Retinal pigment epithelial cell (primary cell): ENCODE results near the gene MLLT3.

Source experiments
- DNase-seq: peaks from one replicate; pipeline ENCODE4 v3.0.0-alpha.2; 2010; ENCODE audit warnings: low read depth
- H3K4me3 ChIP-seq: 2 replicates; pipeline ENCODE4 v1.5.1; 2011; ENCODE audit warnings: mild to moderate bottlenecking, low read length, control low read depth, moderate library complexity
- TF ChIP-seq, protein P1 (sequence below): conservative IDR thresholded peaks from 2 replicates; pipeline ENCODE4 v1.5.1; 2011; ENCODE audit warnings: low read depth, low read length, control low read depth, inconsistent platforms

The MLLT3 gene

DNA sequence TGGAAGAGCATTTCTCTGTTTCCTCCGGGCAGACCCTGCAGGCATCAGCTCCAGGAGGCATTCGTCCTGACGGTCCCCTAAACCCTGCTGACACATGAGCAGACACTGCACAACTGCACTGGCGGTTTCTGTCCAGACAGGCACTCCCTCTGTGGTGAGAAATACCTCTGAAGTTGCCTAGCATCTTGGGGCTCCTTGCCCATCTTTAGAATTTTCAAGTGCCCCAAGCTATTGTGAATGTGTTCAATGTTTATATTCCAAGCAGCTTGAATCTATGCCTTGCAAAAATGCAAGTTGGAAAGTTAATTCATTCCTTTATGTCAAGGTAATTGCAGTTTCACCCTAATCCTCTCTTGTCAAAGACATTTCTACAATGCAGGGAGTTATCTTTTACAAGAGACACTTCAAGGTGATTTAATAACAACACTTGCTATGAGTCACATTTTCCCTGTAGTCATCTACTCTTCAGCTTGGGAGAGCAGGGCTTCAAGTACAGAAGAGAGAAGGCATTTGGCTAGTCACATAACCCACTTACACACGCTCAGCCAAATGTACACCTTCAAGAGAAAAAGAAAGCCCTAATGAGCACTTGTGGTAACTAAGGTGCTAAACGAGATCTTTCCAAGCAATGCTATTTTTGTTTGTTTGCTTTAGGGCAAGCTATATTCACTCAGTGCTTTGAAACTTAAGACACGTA lies 302.5 kb downstream of the MLLT3 start:
- peak; percentile 23 for DNase-seq
- no peak overlapping the region for H3K4me3 ChIP-seq
- TF ChIP-seq, protein P1, sequence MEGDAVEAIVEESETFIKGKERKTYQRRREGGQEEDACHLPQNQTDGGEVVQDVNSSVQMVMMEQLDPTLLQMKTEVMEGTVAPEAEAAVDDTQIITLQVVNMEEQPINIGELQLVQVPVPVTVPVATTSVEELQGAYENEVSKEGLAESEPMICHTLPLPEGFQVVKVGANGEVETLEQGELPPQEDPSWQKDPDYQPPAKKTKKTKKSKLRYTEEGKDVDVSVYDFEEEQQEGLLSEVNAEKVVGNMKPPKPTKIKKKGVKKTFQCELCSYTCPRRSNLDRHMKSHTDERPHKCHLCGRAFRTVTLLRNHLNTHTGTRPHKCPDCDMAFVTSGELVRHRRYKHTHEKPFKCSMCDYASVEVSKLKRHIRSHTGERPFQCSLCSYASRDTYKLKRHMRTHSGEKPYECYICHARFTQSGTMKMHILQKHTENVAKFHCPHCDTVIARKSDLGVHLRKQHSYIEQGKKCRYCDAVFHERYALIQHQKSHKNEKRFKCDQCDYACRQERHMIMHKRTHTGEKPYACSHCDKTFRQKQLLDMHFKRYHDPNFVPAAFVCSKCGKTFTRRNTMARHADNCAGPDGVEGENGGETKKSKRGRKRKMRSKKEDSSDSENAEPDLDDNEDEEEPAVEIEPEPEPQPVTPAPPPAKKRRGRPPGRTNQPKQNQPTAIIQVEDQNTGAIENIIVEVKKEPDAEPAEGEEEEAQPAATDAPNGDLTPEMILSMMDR, result no peak

DNA sequence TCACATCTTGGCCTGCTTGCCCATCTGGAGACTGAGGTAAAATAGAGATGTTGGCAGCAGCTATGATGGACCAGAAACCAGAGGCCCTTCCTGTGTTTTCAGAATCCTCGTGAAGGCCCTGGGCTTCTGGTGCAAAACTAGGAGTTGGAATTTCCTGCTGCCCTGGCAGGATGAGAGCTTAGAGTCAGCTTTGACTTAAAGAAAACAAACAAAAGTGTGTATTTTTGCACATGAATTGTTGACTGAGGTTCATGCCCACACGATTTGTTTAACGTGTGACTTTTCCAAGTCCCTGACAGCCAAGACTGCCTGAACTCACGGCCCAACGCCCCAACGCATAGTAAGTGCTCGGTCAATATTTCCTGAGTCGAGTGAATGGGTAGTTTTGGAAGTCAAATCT lies 303.1 kb downstream of the MLLT3 start:
- no peak overlapping the region for H3K4me3 ChIP-seq
- DNase-seq, result no peak
- TF ChIP-seq, protein P1, result no peak

DNA sequence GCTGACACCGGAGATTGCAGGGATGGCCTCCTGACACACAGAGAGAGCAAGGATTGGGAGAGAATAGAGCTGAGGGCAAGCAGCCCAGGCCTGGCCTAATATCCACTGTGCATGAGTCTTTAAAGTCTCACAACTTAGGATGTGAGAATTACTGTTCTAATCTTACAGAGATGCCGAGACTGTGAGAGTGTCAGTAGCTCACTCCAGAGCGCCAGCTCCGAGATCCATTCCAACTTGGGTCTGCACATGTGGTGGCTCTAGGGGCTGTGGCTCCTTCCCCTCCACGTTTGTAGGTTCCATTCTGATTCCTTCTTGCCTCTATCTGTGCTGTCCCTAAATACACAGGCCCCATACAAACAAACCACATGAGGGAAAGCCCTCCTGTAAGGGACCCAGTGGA lies 304.6 kb downstream of the MLLT3 start:
- DNase-seq, result no peak
- H3K4me3 ChIP-seq, result no peak overlapping the region
- TF ChIP-seq, protein P1, result no peak

DNA sequence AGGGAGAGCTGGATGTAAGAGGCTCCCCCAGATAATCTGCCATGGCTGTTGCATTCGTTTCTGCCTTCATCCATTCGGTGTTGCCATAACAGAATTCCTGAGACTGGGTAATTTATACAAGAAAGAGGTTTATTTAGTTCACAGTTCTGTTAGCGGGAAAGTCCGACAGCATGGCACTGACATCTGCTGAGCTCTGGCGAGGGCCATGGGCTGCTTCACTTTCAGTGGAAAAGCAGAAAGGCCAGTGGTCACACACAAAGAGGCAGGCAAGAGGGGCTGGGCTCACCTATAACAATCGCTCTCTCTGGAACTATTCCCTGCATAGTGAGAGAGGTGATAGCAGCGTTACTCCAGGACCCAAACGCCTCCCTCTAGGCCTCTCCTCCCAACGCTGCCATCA lies 305.9 kb downstream of the MLLT3 start:
- no peak for DNase-seq
- TF ChIP-seq, protein P1, result no peak
- H3K4me3 ChIP-seq, result no peak overlapping the region

DNA sequence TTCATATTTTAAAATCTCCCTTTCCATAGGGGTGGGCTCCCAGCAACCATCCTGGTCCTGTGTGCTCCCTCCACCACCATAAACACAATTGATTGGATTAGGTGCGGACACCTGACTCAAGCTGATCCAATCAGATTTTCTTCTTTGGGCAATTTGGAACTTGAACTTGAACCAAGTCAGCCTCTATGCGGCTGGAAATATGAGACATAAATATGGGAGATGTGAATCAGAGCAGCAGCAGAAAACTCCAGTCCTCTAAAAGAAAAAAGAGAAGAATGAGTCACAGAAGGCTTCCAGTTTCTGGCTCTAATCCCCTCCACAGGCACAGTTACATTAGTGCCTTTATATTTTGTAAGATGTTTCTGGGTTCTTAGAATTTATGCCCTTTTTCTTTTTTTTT lies 306.6 kb downstream of the MLLT3 start:
- DNase-seq, result peak; percentile 23
- no peak overlapping the region for H3K4me3 ChIP-seq
- TF ChIP-seq, protein P1, result no peak

DNA sequence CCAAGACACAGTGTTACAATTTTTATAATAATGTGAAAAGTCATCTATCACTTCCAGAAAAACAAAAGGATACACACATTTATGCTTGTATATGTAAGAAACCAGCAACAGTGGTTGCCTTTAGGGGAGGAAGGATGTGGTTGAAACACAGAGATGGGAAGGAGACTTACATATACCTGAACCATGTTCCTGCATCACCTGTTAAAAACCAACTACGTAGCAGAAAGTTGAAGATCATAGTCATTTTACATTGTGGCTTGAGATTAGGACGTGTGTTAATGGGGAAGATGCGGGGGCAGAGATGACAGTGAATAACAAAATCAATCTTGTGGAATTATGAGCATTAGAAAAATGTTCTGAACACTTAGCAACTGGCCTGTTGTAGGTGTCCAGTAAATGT lies 307.3 kb downstream of the MLLT3 start:
- TF ChIP-seq, protein P1, result no peak
- no peak for DNase-seq
- no peak overlapping the region for H3K4me3 ChIP-seq

DNA sequence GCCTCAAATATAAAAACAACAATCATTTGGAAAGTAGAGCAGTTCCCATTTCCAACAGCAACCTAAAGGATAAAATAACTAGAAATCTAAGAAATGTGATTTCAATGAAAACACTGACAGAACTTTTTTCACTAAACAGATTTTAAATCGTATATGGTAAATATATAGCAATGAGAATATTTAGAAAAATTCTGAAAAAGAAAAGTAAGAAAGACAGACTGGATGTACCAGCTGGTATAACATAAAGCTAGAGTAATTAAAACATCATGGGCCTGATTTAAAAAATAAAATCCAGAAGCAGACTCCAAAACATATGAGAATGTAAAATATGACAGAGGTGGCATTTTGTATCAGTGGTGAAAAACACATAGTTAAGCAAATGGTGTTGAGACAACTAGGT lies 308.9 kb downstream of the MLLT3 start:
- DNase-seq, result no peak
- TF ChIP-seq, protein P1, result no peak
- H3K4me3 ChIP-seq, result no peak overlapping the region
